SHP77 (cell line): ENCODE results near the gene VANGL2.

Experiments used
- DNase-seq, 2 experiments: peaks; one replicate each; lab custom pipeline; 2025; lab: John Stamatoyannopoulos, UW

The VANGL2 gene

DNA sequence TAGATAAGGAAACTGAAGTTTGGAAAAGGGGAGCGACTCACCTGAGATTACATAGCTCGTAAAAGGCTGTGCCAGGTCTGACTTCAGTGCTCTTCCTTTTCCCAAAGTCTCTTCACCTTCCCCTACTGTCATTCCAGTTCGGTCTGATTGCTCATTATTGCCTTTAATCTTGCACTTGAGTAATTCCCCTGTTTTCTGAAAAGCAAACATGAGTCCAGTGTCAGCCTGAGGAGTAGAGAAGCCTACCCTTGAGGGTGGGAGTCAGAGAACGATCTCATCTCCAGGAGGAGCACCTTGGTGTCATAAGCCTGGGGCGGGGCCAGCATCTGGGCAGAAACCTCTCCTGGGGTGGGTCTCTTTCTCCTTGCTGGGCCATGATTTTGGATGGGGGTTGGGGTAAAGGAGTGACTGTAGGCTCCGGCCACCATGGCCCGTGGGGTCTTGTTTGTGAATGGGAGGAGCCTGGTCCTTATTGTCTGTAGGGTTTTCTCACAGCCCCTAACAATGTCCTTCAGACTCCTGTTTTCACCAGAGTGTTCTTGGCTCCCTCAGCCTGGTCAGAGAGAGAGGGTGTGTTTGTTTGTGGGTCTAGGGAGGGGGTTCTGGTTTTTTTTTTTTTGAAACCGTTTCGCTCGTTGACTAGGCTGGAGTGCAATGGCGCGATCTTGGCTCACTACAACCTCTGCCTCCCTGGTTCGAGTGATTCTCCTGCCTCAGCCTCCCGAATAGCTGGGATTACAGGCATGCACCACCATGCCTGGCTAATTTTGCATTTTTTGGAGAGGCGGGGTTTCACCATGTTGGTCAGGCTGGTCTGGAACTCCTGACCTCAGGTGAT is 6.0 kb downstream of the VANGL2 start:
- no peak for DNase-seq

GRCh38 chr1:160407839-160408801 is 7.8 kb downstream of the VANGL2 start:
- DNase-seq = no peak

DNA sequence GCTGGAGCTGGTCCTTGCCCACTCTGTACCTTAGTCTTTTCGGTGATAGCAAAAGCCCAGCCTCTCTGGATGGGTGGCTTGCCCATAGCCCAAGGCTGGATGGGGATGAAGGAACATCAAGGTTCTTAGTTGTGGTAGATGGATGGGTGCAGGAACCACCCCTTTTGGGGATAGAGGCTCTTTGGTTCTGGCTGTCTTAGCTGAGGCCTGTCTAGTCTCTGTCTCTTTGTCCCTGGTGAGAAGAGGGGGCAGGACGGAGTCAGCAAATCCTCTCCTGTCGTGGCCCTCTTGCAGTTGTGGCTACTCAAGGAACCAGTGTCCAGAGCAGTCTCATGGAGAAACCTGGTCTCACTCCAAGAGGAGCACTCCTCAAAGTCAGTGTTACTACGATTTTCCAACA is 8.5 kb downstream of the VANGL2 start:
- DNase-seq = no peak

- DNase-seq = no peak
These were observed 9.1 kb downstream of the VANGL2 start for GRCh38 chr1:160409486-160409885.

DNA sequence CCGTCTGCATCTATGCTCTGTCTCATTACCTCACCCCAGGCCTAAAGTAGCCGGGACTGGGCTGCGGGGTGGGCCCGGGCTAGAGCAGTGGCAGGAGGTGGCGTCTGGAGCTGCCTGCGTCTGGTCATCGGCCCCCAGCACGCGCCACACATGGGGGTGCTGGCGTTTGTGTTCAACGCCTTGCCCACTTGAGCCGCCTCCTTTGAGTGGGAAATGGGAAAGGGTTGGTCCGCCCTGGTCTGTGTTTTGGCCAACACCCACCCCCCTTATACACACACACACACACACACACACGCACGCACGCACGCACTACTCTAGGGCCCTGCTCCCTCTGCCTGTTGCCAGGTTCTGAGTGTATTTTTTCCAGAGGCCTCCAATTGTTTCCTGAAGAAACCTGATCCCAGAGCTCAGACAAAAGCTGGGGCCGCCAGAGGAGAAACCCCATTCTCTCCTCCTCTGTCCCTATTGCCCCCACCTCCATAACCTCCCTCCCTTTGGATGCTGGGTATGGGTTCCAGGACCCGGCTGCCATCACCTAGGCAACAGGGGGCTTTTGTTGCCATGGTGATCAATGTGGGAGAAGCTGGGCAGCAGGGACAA is 10.1 kb downstream of the VANGL2 start:
- DNase-seq = no peak

GRCh38 chr1:160411271-160412027 is 11.1 kb downstream of the VANGL2 start:
- no peak for DNase-seq

- DNase-seq = no peak
These were observed 11.6 kb downstream of the VANGL2 start for GRCh38 chr1:160412028-160412362.

- DNase-seq = no peak
These were observed 13.4 kb downstream of the VANGL2 start for GRCh38 chr1:160413716-160414115.

DNA sequence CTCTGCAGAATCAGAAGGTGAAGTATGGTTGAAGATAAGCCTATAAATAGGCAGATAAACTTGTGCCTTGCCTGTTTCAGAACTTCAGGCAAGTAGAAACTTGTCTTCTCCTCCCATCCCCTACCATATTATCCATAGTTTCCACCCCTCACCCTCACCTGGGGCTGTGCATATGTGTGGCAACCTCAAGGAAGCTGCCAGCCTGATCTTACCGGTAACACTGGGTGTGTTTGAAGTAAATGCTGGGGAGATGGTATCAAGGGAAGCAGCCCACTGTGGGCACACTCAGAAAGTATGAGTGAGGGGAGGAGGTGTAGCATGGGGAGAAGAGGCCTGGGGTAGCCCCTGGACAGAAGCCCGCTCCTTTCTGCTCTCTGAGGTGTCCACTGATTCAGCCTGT is 14.5 kb downstream of the VANGL2 start:
- no peak for DNase-seq

GRCh38 chr1:160415696-160416290 is 15.4 kb downstream of the VANGL2 start:
- no peak for DNase-seq

DNA sequence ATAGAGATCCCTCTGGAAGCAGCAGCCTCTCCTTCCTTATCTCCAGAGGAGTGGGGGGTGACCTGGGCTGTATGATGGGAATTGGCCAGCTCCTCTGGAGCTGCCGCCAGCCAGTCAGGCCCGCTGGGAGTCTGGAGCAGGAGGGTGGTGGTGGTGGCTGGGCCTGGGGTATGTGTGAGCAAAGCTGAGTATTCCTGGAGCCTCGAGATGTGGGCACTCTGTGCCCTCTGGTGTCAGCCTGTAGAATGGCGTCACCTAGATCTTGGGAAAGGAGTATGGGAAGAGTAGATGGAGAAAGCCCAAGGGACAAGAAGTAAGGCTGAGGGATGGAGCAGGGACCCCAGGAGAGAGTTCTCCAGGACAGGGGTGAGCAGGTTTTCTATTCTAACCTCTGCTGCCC is 16.0 kb downstream of the VANGL2 start:
- peak in 1 of 2 experiments; percentile 24 for DNase-seq

DNA sequence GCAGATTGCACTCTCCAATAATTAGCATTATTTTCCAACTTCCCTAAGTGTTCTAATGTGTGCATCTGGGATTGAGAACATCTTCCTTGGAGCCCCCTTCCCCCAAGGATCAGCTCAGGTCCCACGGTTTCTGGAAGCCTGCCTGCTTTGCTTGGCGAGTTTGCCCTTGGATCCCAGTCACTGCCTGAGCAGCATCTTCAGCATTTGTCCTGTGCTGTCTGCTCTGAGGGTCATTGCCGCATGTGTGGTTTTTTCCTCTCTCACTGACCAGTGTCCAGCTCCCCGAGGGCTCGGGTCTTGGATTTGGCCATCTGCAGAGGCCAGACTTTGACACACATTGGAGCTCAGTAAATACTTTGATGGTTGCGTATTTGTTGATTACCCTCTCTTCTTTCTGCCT is 18.1 kb downstream of the VANGL2 start:
- no peak for DNase-seq

- DNase-seq = no peak
These were observed 18.9 kb downstream of the VANGL2 start for GRCh38 chr1:160419150-160419837.

DNA sequence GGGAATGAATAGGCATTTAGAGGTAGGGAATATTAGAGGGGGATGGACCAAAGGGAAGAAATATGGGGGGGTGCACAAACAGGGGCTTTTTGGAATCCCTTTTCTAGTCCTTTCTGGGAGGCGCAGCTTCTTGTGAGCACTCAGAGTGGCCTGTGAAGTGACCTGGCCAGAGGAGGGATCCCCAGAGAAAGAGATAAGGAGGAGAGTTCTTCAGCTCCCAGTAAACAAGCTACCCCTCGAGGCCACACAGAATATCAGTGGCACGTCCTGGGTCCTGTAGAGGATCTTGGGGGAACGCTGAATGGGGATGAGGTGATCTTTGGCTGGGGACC is 19.4 kb downstream of the VANGL2 start:
- no peak for DNase-seq

DNA sequence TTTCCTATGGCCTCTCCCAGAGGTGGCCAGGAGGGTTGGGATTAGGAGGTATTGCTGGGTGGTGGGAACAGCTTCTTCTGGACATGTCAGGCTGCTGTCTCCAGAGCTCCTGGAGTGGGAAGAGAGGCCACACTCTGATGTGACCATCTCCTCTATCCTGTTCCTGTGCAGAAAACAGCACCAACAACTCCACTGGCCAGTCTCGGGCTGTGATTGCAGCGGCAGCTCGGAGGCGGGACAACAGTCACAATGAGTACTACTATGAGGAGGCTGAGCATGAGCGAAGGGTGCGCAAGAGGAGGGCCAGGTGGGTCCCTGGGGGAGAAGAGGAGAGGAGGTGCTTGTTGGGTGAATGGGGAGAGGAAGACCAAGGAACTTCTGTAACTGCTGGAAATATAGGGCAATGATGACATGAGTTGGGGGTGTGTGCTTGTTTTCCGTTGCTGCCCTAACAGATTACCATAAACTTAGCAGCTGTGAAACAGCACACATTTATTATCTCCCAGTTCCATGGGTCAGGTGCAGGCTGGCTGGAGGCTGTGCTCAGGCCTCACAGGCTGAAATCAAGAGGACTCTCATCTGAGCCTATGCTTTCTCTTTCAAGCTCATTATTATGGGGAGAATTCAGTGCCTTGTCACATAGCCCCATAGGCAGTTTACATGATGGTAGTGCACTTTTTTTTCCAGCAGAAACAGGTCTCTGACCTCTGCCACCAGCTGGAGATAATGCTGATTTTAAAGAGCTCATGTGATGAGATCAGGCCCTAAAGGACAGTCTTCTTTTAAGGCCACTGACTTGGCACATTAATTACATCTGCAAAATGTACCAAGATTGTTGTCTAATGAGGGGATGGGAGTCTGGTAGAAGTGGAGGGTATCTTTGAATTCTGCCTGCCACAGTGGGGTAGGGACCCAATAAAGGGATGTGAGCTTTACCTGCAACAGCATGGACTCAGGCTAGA is 20.8 kb downstream of the VANGL2 start:
- DNase-seq = no peak

DNA sequence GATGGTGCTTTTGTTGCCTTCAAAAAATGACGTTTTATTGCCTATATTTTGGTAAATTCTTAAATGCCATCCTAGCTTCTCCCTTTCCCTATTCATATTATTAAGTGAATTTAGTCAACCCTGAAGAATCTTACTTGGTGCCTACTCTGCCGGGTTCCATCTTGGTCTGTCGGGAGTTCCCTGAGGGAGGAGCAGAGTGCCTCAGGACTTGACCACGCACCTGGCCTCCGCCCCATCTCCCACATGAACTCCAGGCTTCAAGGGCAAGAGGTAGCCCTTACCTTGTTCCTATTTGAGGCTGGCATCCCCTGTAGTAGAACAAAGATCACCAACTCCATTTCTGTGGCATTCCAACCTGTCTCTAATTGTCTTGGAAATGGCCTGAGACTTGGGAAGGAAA is 21.5 kb downstream of the VANGL2 start:
- DNase-seq = no peak

- DNase-seq = no peak
These were observed 23.6 kb downstream of the VANGL2 start for GRCh38 chr1:160423966-160424365.

GRCh38 chr1:160425847-160426246 is 25.5 kb downstream of the VANGL2 start:
- DNase-seq = no peak

GRCh38 chr1:160427625-160428024 is 27.3 kb downstream of the VANGL2 start:
- DNase-seq = no peak

GRCh38 chr1:160428053-160428452 is 27.7 kb downstream of the VANGL2 start:
- no peak for DNase-seq
